Renal cortical epithelial cell (primary cell): ENCODE data around the gene SYNGR1. TPM values are rescaled to one million over a fixed set of nuclear protein-coding genes. Genes with fewer than 3 reads are reported as not detected.

Source experiments
- DNase-seq: peaks from one replicate; pipeline ENCODE4 v3.0.0-alpha.2; 2011; ENCODE audit warnings: low read depth
- total RNA-seq: library from RNA; depleted of rRNA; stranded (reverse); fragments of >200 nt; gene quantifications from 2 replicates; pipeline ENCODE4 v1.2.3, GENCODE V29; 2014

SYNGR1 gene
- total RNA-seq = 11.9 TPM in 1 of 2 replicates, not detected in the other

DNA sequence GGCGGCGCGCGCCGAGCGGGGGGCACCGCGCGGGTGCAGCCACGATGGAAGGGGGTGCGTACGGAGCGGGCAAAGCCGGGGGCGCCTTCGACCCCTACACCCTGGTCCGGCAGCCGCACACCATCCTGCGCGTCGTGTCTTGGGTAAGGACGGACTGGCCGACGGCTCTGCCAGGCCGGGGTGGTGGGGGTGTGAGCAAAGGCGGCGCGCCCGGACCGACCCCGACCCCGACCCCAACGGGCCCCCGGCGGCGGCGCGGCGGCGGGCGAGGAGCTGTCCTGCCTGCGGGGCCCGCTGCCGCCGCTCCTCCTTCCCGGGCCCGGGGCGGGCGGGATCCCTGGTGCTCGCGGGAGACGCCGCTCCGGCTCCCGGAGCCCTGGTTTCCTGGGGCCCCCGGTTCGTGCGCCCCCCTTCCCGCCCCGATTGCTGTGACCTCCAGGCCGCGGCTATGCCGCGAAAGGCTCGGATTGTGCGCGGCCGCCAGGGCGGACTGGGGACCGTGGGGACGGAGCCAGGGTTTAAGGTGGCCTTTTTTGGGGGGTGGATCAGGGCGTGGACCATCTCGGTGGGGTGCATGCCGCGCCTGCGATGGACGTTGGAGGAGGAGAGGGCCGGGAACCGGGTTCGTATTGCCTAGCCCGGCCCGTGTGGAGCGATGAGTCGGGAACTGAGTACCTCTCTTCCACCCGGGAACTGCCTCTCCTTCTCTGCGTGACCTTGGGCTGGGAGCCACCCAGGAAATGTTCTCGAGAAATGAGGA lies at the start of gene SYNGR1:
SYNGR1 (plus strand) TSS at position 25 of the 760 bp plus-strand sequence; CDS start at position 45, 20 bp downstream.
- no peak for DNase-seq

GRCh38 chr22:39300186-39300830 lies 49.5 kb upstream of the SYNGR1 start:
- DNase-seq = no peak

GRCh38 chr22:39301108-39301507 lies 48.7 kb upstream of the SYNGR1 start:
- DNase-seq = no peak

- DNase-seq = no peak
These were observed 47.9 kb upstream of the SYNGR1 start for GRCh38 chr22:39301926-39302325.

GRCh38 chr22:39302431-39302960 lies 47.3 kb upstream of the SYNGR1 start:
- DNase-seq = no peak

GRCh38 chr22:39303358-39303757 lies 46.4 kb upstream of the SYNGR1 start:
- DNase-seq = no peak

- no peak for DNase-seq
These were observed 45.7 kb upstream of the SYNGR1 start for GRCh38 chr22:39303892-39304671.

DNA sequence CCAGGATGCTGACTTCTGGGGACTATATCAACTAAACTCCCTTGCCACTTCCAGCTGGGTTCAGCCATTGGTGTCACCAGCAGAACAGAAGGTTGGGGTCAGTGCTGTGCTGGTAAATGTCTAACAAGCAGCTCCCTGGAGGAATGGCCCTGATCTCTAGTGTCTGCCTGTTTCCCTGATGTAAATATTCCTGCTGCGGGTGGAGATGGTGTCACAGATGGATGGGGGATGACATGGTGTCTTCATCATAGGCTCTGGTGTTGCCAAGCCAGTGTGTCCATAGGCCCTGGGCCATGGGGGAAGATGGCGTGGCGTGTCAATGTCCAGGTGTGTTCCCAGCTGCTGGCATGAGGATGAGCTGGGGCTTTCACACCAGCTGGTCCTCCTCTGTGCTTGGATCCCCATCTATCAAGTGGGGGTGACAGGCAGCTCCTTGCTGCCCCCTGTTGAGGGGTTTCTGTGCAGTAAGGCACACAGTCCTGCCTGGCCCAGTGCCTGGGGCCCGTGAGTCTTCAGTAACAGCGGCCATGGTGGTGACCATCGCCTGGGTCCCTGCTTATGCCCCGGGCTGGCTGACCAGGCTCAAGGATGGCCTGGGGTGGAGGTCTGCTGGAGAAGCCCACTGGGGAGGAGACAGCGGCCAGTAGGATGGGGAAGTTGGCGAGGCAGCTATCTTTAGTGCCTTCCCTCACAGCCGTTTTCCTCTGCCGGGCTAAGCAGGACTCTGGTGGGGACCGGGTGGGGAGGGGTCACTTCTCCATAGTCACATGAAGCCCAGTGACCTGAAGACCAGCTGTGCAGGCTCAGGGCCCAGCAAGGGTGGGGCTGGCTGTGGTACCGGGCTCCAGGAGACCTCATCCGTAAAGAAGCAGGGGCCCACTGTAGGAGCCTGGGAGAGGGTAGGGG lies 43.1 kb upstream of the SYNGR1 start:
- no peak for DNase-seq

DNA sequence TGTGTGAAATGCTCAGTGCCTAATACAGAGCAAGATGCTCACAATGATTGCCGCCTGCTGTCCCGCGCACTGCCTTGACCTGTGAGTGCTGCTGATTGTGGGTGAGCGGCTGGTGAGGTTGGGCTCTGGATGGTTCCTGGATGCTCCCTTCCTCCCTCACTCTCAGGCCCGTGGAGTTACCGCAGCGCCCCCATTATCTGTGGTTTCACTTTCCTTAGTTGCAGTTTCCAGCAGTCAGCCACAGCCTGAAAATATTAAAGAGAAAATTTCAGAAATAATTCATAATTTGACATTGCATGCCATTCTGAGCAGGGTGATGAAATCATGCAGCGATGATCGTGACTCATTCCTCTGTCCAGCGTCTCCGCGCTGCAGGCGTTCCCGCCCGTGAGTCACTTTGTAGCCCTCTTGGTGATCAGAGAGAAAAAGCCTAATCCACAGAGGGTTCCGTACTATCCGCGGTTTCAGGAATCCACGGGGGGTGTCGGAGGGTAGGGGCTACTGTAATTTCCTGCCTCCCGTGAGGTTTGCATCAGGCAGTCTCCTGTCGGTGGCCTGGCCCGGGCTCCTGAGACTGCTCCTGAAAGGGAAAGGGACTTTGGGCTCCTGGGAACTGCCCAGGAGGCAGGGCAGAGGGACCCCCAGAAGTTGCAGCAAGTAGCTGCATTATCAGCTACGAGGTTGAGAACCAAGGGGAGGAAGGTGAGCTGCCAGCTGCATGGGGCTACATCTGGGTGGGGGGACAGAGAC lies 41.0 kb upstream of the SYNGR1 start:
- peak; percentile 80 for DNase-seq

- no peak for DNase-seq
These were observed 40.4 kb upstream of the SYNGR1 start for GRCh38 chr22:39309364-39309861.

- DNase-seq = no peak
These were observed 39.7 kb upstream of the SYNGR1 start for GRCh38 chr22:39309881-39310714.

- DNase-seq = no peak
These were observed 38.0 kb upstream of the SYNGR1 start for GRCh38 chr22:39311592-39312400.

- no peak for DNase-seq
These were observed 37.4 kb upstream of the SYNGR1 start for GRCh38 chr22:39312410-39312809.

- no peak for DNase-seq
These were observed 36.4 kb upstream of the SYNGR1 start for GRCh38 chr22:39313258-39314001.

GRCh38 chr22:39314251-39314971 lies 35.4 kb upstream of the SYNGR1 start:
- no peak for DNase-seq

DNA sequence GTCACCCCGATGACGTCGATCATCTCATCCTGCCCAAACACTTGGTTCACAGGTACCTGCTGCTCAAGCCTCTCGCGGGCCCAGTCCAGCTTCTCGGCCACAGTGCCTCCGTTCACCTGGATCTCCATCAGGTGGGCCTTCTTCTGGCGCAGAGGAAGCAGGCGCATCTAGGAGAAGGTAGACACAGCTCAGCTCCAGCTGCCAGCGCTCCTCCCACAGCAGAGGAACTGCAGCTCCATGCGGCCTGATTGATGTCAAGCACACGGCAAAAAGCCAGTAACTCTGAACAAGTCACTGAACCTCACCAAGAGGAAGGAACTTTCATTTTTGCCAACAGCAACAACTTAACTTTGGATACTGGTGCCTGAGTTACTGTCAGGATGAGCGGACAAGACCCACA lies 34.4 kb upstream of the SYNGR1 start:
- no peak for DNase-seq

DNA sequence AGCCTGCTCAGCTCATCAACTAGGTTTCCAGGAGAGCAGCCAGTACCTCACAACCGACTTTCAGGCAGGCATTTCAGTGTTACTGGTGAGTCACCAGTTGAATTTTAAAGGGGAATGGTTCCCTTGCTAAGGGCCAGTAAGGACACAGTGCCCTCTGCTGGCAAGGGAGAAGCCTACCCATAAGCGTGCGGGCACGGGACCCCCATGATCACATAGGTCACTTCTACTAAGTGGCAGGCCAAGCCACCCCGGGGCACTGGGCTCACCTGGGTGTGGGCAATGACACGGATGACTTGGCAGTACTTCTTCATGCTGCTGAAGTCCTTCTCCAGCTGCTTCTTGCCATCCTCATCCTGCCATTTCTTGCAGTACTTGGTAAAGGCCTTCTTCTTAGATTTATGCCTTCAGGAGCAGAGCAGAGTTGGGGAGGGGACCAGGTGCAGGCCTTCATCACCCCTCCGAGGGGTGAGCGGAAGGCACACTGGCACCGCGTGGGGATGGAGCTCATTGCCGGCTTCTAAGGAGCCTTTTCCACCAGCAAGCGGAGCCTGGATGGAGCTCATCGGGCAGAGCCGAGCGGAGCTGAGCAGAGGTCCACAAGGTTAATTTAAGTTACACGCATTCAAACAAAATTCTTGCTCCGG lies 33.2 kb upstream of the SYNGR1 start:
- peak; percentile 93 for DNase-seq
